ENCODE measurements around the gene ATP8A2.

ATP8A2 gene

GRCh38 chr13:25604106-25604505 lies 232.3 kb downstream of the ATP8A2 start:
- no peak for TF ChIP-seq CTCF (IDR thresholded peaks at IDR 0.05; ENCODE audit: poor library complexity, severe bottlenecking)
- DNase-seq (ENCODE audit: low spot score): no peak
- H3K4me1 ChIP-seq (ENCODE audit: insufficient read depth, poor library complexity, severe bottlenecking): no peaks in the 10 kb centered on the region
- H3K9me3 ChIP-seq (ENCODE audit: severe bottlenecking): no peaks in the 10 kb centered on the region
- no peaks in the 10 kb centered on the region for H3K36me3 ChIP-seq (ENCODE audit: low read depth)
- H3K4me3 ChIP-seq (ENCODE audit: severe bottlenecking): no peak overlapping the region
- H3K27ac ChIP-seq (ENCODE audit: poor library complexity, severe bottlenecking): no peak overlapping the region
- no peak for ATAC-seq (ENCODE audit: low read depth)
- H3K27me3 ChIP-seq (ENCODE audit: insufficient read depth, poor library complexity, severe bottlenecking): no peaks in the 10 kb centered on the region

- no peaks in the 10 kb centered on the region for H3K9me3 ChIP-seq (ENCODE audit: severe bottlenecking)
- no peak for ATAC-seq (ENCODE audit: low read depth)
Observed at GRCh38 chr13:25607096-25607495, 235.3 kb downstream of the ATP8A2 start.

GRCh38 chr13:25608181-25608580 lies 236.4 kb downstream of the ATP8A2 start:
- H3K4me3 ChIP-seq (ENCODE audit: severe bottlenecking): no peak overlapping the region
- H3K4me1 ChIP-seq (ENCODE audit: insufficient read depth, poor library complexity, severe bottlenecking): no peaks in the 10 kb centered on the region
- no peak for ATAC-seq (ENCODE audit: low read depth)
- H3K27me3 ChIP-seq (ENCODE audit: insufficient read depth, poor library complexity, severe bottlenecking): no peaks in the 10 kb centered on the region
- no peak for DNase-seq (ENCODE audit: low spot score)
- H3K36me3 ChIP-seq (ENCODE audit: low read depth): no peaks in the 10 kb centered on the region
- H3K27ac ChIP-seq (ENCODE audit: poor library complexity, severe bottlenecking): no peak overlapping the region
- TF ChIP-seq CTCF (IDR thresholded peaks at IDR 0.05; ENCODE audit: poor library complexity, severe bottlenecking): no peak
- no peaks in the 10 kb centered on the region for H3K9me3 ChIP-seq (ENCODE audit: severe bottlenecking)

More at GRCh38 chr13:25607096-25607495, 235.3 kb downstream of the ATP8A2 start:
- no peak for TF ChIP-seq CTCF (IDR thresholded peaks at IDR 0.05; ENCODE audit: poor library complexity, severe bottlenecking)
- Histone ChIP-seq H3K27ac (ENCODE audit: poor library complexity, severe bottlenecking) (no peak overlapping the region), H3K27me3 (ENCODE audit: insufficient read depth, poor library complexity, severe bottlenecking) (no peaks in the 10 kb centered on the region), H3K36me3 (ENCODE audit: low read depth) (no peaks in the 10 kb centered on the region), H3K4me1 (ENCODE audit: insufficient read depth, poor library complexity, severe bottlenecking) (no peaks in the 10 kb centered on the region), H3K4me3 (ENCODE audit: severe bottlenecking) (no peak overlapping the region)
- DNase-seq (ENCODE audit: low spot score): no peak

- Histone ChIP-seq H3K4me3 (ENCODE audit: severe bottlenecking) (no peak overlapping the region), H3K27ac (ENCODE audit: poor library complexity, severe bottlenecking) (no peak overlapping the region), H3K36me3 (ENCODE audit: low read depth) (no peaks in the 10 kb centered on the region), H3K27me3 (ENCODE audit: insufficient read depth, poor library complexity, severe bottlenecking) (no peaks in the 10 kb centered on the region), H3K4me1 (ENCODE audit: insufficient read depth, poor library complexity, severe bottlenecking) (no peaks in the 10 kb centered on the region), H3K9me3 (ENCODE audit: severe bottlenecking) (no peaks in the 10 kb centered on the region)
- no peak for TF ChIP-seq CTCF (IDR thresholded peaks at IDR 0.05; ENCODE audit: poor library complexity, severe bottlenecking)
- ATAC-seq (ENCODE audit: low read depth) (no peak), DNase-seq (ENCODE audit: low spot score) (no peak)
Observed at GRCh38 chr13:25616674-25617073, 244.9 kb downstream of the ATP8A2 start.

- no peak for ATAC-seq (ENCODE audit: low read depth)
- no peaks in the 10 kb centered on the region for H3K9me3 ChIP-seq (ENCODE audit: severe bottlenecking)
- no peak overlapping the region for H3K27ac ChIP-seq (ENCODE audit: poor library complexity, severe bottlenecking)
- H3K4me1 ChIP-seq (ENCODE audit: insufficient read depth, poor library complexity, severe bottlenecking): no peaks in the 10 kb centered on the region
- H3K36me3 ChIP-seq (ENCODE audit: low read depth): no peaks in the 10 kb centered on the region
- no peak overlapping the region for H3K4me3 ChIP-seq (ENCODE audit: severe bottlenecking)
- no peak for TF ChIP-seq CTCF (IDR thresholded peaks at IDR 0.05; ENCODE audit: poor library complexity, severe bottlenecking)
- no peaks in the 10 kb centered on the region for H3K27me3 ChIP-seq (ENCODE audit: insufficient read depth, poor library complexity, severe bottlenecking)
- no peak for DNase-seq (ENCODE audit: low spot score)
Observed at GRCh38 chr13:25619897-25620296, 248.1 kb downstream of the ATP8A2 start.

Measured in RWPE2 (cell line).